Erythroblast (primary cell): ENCODE measurements around the gene CYSLTR1.

ENCODE experiments used
- GATA1 ChIP-seq: IDR thresholded peaks from 2 replicates; pipeline ENCODE4 v1.6.1; 2011; ENCODE audit warnings: low read depth, mild to moderate bottlenecking, control low read depth, low read length, moderate library complexity
- POLR2A ChIP-seq: IDR thresholded peaks from 2 replicates; pipeline ENCODE4 v1.6.1; 2011; ENCODE audit warnings: mild to moderate bottlenecking, low read length

- no peak for TF ChIP-seq POLR2A
- no peak for TF ChIP-seq GATA1
Observed at GRCh38 chrX:78330540-78330939, 3.1 kb upstream of the CYSLTR1 start.
